Endothelial cell of umbilical vein (primary cell): ENCODE measurements around the gene PDCD2.

Experiments used
- CTCF ChIP-seq, 2 donors: IDR thresholded peaks; 1 replicate in 1 of 2; 2 replicates in 1 of 2; pipeline ENCODE4 v1.5.1; 2011; ENCODE audit warnings: low read length in 2 of 2, mild to moderate bottlenecking in 2 of 2, moderate library complexity in 2 of 2, control low read depth in 1 of 2, inconsistent platforms in 1 of 2, low read depth in 1 of 2; ENCODE audit not compliant: insufficient read depth in 1 of 2; ENCODE audit errors: extremely low read depth in 1 of 2
- EZH2 ChIP-seq: IDR thresholded peaks from 2 replicates; pipeline ENCODE4 v1.6.1; 2012; ENCODE audit warnings: borderline replicate concordance, low read depth, mild to moderate bottlenecking, moderate library complexity, low read length, inconsistent platforms; ENCODE audit not compliant: severe bottlenecking
- FOS ChIP-seq: IDR thresholded peaks from 2 replicates; pipeline ENCODE4 v1.6.1; 2011; ENCODE audit warnings: mild to moderate bottlenecking, low read length, moderate library complexity, borderline replicate concordance; ENCODE audit not compliant: insufficient read depth
- JUN ChIP-seq: IDR thresholded peaks from 2 replicates; pipeline ENCODE4 v1.6.1; 2011; ENCODE audit warnings: borderline replicate concordance, low read depth; ENCODE audit not compliant: insufficient read length, insufficient read depth
- MYC ChIP-seq: IDR thresholded peaks from one replicate; pipeline ENCODE4 v1.6.1; 2011; ENCODE audit warnings: mild to moderate bottlenecking, low read depth, low read length
- POLR2A ChIP-seq: IDR thresholded peaks from 2 replicates; pipeline ENCODE4 v1.6.1; 2012; ENCODE audit warnings: low read depth, mild to moderate bottlenecking, control low read depth, low read length
- POLR2AphosphoS5 ChIP-seq: IDR thresholded peaks from 2 replicates; pipeline ENCODE4 v1.6.1; 2012; ENCODE audit warnings: low read depth, mild to moderate bottlenecking, control low read depth, low read length, moderate library complexity; ENCODE audit not compliant: insufficient read depth

- TF ChIP-seq FOS (no peak), POLR2A (no peak), JUN (no peak), CTCF (IDR thresholded peaks at IDR 0.05; ENCODE audit: extremely low read depth in 1 of 2, insufficient read depth in 1 of 2, low read depth in 1 of 2, low read length in 2 of 2) (no peak), EZH2 (no peak), POLR2AphosphoS5 (no peak), MYC (no peak)
Observed at GRCh38 chr6:170584954-170585498, 589 bp upstream of the PDCD2 start.
